Activated CD4-positive, alpha-beta T cell treated with anti-CD3 and anti-CD28 coated beads, Interleukin-2, amount 50 U/mL, for 4 hours (primary cell): Measurements from ENCODE around the gene ELK1.
"Not testable (repeated sequence)": the region's sequence is repeated elsewhere in the genome, so short reads cannot be mapped to it uniquely, and the experiment has no call there.

Experiments used
- DNase-seq, 2 experiments: peaks; one replicate each; pipeline ENCODE4 v3.0.0-alpha.2; 2020

ELK1 gene, protein sequence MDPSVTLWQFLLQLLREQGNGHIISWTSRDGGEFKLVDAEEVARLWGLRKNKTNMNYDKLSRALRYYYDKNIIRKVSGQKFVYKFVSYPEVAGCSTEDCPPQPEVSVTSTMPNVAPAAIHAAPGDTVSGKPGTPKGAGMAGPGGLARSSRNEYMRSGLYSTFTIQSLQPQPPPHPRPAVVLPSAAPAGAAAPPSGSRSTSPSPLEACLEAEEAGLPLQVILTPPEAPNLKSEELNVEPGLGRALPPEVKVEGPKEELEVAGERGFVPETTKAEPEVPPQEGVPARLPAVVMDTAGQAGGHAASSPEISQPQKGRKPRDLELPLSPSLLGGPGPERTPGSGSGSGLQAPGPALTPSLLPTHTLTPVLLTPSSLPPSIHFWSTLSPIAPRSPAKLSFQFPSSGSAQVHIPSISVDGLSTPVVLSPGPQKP

DNA sequence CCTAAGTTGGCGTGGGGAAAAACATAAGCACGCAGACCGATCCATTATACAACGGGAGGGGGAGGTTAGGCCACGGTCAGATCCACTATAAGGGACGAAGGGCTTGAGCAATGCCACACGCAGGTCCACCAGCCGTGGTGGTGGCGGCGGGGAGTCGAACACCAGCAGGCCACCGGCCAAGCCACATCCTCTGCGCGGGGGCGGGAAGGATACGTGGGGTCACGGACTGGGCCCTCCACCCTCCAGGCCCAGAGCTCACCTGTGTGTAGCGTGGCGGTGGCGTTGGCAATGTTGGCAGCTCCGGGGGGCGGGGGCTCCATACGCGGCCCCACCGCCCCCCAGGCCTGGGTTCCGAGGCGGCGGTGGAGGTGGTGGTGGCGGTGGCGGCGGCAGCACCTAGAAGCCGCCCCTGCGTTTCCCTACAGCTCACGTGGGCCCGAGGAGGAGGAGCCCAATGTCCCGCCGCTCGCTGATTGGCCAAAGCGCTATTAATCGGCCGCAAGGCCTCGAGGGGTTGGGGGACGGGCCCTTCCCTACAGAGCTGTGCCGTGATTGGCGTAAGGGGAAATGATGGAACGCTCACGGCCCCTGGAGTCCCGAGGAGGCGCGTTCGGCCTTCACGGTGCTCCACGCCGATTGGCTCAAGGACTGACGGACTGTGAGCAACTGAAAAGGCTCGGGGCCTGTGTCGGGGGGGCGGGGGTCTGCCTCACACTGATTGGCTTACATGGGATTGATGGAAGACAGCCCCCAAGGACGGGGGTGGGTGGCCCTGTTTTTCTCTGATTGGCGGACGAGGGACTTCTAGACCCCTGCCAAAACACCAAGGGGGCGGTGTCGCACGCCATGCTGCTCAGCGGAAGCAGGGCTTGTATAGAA is at the start of gene ELK1:
TSS of gene ELK1 (minus strand) at position 400 of the 879 bp plus-strand sequence. CDS start 9,122 bp downstream, outside the sequence.
- peak; percentile 82 to 86 for DNase-seq

- no peak for DNase-seq
Observed at GRCh38 chrX:47697181-47697580, 46.8 kb upstream of the ELK1 start.

DNA sequence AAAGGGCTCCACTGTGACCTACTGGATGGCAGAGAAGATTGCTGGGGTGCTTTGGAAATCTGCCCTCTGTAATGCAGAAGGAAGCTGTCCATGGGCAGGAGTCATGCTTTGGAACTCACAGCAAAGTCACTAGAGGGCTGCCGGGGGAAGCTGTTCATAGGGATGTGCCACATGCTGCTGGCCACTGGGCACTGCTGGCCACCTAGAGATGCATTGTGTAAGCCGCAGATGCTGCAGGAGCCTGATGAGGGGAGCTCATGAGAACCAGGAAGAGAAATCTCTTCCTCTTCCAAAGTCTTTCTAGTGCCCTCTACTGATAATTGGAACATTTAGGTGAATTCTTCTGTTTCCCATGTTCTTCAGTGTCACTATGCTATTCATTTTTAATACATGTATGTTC is 39.8 kb upstream of the ELK1 start:
- DNase-seq, result no peak

DNA sequence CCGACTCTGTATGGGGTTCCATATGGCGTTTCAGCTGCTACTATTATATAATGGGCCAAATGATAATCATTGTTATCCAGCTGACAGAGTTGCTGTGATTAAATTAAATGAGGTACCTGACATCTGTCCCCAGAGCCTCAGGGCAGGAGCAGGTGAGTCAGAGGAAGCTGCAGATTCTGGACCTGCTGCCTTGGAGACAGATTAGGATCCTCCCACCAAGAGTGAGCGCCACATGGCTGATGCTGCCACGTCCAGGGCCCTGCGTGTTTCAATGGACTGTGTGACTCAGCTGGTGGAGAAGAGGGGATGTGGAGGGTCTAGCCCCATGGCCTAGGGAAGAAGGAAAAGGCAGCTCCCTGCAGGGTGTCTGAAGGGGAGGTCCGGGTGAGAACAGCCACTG is 36.9 kb upstream of the ELK1 start:
- no peak for DNase-seq

DNA sequence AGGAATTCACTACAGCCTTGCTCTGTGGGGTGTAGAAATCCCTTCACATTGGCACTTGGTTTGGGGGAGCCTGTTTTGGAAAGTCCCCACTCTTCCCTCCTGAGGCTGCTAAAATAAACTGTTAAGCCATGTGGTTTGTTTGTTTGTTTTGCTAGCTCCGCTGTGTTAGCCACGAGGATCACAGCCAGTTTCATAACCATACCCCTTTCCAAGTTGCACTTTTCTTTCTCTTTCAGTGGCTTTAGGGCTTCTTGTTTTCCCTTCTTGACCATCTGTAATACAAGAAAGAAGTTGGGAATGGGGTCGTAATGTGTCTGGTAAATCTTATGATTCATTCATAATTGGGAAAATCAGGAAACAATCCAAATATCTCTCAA is 33.5 kb upstream of the ELK1 start:
- no peak for DNase-seq

- no peak for DNase-seq
Observed at GRCh38 chrX:47683184-47683828, 32.9 kb upstream of the ELK1 start.

DNA sequence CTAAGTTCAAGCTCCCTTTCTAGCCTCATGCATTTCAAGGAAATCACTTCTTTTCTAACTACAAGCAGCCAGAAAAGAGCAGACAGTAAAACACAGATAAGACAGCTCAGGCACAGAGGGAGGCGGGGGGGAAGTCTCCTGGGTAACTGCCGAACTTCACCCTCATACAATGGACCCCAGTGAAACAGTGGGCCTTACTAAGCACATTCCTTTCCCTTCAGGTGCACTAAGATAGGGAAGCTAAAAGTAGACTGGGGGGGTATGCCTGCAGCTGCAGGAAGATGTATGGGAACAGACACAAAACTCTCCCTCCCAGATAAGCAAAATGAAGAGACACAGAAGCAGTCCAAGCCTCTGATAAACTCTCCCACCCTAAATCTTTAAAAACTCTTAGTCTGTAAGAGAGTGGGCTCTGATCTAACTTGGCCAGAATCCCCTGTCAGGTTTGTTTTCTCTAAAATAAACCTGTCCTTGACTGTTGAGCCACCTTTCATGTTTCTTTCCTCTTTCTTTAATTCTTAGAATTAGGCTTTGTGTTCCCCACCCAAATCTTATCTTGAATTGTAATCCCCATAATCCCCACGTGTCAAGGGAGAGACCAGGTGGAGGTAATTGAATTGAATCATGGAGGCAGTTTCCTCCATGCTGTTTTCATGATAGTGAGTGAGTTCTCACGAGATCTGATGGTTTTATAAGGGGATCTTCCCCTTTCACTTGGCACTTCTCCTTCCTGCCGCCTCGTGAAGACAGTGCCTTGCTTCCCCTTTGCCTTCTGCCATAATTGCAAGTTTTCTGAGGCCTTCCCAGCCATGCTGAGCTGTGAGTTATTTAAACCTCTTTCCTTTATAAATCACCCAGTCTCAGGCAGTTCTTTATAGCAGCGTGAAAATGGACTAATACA is 25.8 kb upstream of the ELK1 start:
- not testable (repeated sequence) for DNase-seq

DNA sequence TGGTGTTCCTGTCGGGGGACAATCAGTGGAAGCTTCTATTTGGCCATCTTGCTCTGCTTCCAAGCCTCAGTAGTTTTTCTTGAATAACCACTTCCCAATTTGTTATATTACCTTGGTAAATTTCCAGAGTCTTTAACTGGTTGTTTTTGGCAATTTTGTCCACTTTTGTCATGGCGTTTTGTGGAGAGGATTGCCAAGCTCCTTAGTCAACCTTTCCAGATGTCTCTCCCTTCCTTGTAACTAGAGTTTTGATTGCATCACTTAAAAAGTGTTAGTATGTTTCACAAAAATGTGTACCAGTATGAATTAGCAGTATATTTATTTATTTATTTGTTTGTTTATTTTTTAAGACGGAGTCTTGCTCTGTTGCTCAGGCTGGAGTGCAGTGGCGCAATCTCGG is 24.4 kb upstream of the ELK1 start:
- no peak for DNase-seq

GRCh38 chrX:47665797-47666196 is 15.4 kb upstream of the ELK1 start:
- DNase-seq, result not testable (repeated sequence)

- no peak for DNase-seq
Observed at GRCh38 chrX:47664737-47665136, 14.4 kb upstream of the ELK1 start.

- DNase-seq, result peak; percentile 11 to 22
Observed at GRCh38 chrX:47662144-47662657, 11.8 kb upstream of the ELK1 start.

DNA sequence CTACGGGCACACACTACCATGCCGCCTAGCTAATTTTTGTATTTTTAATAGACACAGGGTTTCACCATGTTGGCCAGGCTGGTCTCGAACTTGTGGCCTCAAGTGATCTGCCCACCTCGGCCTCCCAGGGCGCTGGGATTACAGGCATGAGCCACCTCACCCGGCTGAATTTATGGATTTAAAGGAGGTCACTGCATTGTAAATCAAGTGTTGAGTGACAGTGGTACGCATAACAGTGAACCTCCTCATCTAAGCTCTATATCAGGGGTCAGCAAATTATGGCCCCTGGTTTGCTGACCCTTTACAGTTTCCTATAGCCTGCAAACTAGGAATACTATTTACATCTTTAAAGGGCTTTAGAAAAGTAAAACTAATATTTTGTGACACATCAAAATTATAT is 11.2 kb upstream of the ELK1 start:
- no peak for DNase-seq

DNA sequence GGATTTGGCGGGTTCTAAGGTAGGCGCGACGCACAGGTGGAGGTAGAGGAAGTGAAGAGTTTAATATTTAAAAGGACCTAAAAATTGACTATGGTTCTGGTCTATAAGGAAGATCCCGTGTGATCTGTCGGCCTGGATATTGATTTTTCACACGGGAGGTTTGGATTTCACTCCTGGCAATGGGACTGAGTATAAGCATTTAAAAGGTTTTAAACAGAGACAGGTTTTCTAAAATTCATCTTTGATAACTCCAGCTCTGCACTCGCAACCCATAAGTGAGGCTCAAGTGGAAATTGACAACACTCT is 9.0 kb upstream of the ELK1 start:
- no peak for DNase-seq

GRCh38 chrX:47658684-47659420 is 8.5 kb upstream of the ELK1 start, which contains the start of gene UXT:
Gene UXT (minus strand): TSS chrX:47659180. CDS start chrX:47658927, 253 bp downstream.
- DNase-seq, result peak; percentile 89

GRCh38 chrX:47658301-47658683 is 7.9 kb upstream of the ELK1 start:
- no peak for DNase-seq

GRCh38 chrX:47651043-47651905 is 911 bp upstream of the ELK1 start:
- no peak for DNase-seq

- DNase-seq, result no peak
Observed at GRCh38 chrX:47649781-47650163, 591 bp downstream of the ELK1 start.

DNA sequence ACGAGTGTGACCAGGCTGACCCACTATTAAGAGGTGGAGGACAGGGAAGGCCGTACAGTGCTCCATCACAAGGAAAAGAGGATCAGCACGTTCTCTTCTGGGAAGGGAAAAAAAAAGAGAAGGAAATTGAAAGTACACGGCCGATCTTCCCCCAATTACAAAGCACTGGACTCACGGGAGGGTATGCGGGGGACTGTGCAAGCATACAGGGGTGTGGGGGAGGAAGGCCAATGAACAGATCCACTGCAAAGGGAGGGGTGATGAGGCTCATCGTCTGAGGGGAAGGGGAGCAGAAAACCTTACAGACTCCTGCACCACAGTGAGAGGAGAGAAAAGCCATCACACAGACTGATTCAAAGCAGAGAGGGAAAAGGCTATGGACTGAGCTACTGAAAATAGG is 1.1 kb downstream of the ELK1 start:
- no peak for DNase-seq

DNA sequence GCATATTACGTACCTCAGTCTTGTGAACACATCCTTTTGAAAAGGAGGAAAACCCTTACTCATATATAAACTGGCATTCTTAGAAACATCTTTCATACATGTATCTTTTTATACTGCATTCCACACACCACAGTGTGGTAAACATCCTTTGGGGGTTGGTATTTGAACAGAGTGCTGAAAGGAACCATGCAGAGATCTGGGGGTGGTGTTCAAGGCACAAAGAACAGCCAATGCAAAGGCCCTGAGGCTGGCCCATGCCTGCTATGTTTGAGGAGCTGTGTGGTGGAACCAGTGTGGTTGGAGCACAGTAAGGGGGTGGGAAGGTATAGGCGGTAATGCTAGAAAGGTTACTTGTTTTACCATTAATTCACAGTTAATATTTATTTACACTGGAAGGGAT is 2.0 kb downstream of the ELK1 start:
- DNase-seq, result no peak

DNA sequence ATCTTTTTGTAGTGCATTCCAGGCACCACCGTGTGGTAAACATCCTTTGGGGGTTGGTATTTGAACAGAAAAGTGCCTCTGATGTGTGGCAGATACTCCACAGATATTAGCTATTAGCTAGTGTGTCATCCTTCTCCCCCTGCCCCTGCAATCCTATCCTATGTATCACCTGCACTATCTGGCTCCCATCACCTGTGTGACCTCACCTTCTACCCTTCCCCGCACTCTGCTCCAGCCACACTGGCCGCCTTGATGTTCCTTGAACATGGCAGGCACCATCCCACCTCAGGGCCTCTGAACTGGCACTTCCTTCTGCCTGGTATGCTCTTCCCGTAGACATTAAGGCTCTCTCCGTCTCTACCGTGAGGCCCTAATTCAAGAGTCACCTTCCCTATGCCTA is 3.7 kb downstream of the ELK1 start:
- no peak for DNase-seq

- no peak for DNase-seq
Observed at GRCh38 chrX:47645530-47645929, 4.8 kb downstream of the ELK1 start.
